ENCODE measurements around the gene LAGE3.

The LAGE3 gene

DNA sequence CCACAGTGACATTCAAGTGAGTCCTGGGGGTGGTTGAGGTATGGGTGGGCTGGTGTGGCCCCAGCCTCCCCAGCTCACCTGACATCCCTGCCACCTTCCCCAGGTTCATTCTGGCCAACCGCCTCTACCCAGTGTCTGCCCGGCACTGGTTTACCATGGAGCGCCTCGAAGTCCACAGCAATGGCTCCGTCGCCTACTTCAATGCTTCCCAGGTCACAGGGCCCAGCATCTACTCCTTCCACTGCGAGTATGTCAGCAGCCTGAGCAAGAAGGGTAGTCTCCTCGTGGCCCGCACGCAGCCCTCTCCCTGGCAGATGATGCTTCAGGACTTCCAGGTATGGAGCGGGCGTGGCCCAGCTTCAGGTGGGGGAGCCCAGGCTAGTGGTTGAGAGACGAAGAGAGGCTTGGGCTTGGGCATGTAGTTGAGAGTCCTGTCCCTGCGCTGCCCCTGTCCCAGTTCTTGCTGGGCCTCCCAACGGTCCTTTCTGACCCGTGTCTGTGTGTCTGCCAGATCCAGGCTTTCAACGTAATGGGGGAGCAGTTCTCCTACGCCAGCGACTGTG is 43.8 kb downstream of the LAGE3 start:
- no peak for DNase-seq (ENCODE audit: low read depth in 2 of 2)

DNA sequence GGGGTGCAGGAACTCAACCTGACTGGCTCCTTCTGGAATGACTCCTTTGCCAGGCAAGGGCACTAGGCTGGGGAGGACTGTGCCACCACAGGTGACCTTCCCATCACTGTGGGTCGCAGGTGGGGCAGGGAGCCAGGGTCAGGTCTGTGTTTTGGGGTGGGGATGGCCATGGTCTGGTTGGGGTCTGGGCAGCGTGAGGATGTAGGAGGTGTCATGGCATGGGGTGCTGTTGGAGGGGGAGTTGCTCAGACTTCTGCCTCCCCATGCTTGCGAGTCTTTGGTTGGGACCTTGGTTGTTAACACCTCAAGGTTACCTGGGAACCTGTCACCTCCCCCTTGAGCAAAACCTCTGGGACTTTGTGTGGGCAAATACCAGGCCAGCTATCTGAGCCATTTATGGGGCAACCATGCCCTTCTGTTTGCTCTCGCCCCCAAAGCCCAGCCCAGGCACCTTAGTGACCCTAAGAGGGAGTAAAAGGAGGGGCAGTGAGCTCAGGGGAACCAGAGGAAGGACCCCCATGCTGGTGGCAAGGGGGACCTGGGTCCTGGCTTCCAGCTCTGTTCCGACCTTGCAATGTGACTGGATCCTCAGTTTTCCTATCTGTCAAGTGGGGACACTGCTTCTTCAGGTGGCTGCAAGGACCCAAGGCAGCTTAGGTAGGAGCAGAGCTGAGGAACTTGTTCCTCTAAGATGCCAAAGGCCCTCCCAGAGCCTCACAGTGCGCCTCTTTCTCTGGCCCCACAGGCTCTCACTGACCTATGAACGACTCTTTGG is 44.5 kb downstream of the LAGE3 start:
- DNase-seq (ENCODE audit: low read depth in 2 of 2), result no peak

DNA sequence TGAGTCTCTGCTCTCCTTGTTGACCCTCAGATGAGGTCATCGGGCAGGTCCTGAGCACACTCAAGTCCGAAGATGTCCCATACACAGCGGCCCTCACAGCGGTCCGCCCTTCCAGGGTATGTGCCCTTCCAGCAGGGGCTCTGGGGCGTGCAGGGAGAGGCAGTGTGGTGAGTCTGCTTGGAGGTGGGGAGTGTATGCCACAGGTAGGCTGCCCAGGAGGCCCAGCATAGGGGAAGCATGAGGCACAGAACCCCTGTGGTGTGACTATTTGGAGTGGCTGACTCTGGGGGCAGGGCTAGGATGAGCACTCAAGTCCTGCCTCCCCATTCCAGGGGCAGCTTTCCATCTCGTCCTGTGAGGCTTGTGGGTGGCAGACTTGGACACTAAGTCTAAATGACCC is 45.5 kb downstream of the LAGE3 start:
- no peak for DNase-seq (ENCODE audit: low read depth in 2 of 2)

DNA sequence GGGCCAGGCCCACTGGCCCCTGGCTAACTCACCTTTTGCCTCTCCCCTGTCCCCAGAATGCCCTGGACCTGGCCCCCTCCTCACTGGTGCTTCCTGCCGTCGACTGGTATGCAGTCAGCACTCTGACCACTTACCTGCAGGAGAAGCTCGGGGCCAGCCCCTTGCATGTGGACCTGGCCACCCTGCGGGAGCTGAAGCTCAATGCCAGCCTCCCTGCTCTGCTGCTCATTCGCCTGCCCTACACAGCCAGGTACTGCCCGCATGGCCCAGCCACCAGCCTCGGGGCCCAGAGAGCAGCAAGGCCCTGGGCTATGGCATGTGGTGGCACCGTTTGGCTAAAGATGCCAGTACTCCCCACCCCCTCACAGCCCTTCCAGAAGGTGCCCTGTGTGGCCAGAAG is 46.9 kb downstream of the LAGE3 start:
- no peak for DNase-seq (ENCODE audit: low read depth in 2 of 2)

DNA sequence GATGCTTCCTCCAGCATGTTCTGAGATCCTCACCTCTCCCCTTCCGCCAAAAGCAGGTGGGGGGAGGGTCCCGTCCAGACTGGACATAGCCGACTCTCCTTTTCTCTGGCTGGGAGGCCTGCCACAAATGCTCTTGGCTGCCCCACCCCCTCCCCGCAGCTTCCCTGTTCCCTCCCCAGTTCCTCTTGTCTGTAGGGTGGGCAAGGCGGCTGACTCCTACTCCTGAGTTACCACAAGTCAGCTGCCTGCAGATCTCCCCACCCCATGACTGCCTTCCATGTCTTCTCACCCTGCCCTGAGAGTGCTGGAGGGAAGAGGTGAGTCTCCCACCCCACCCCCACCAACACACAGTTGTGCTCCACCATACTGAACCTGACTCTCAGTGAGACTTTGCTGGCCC is 47.7 kb downstream of the LAGE3 start:
- DNase-seq (ENCODE audit: low read depth in 2 of 2), result no peak

DNA sequence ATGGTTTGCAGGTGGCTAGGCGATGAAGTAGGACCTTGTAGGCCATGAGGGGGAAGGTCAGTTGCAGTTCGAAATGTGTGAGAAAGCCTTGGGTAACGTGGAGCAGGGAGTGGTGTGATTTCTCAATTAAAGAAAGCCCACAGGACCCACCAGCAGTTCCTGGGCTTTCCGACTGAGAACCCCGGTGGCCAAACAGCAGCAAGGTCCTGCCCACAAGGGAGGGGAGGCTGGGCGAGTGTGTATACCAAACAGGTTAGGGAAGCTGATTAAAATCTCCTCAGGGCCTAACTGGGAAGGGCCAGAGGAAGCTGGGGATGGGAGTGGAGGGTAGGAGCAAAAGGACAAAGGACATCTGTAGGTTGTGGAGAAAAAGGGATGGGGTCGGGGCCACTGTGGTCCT is 48.2 kb downstream of the LAGE3 start:
- DNase-seq (ENCODE audit: low read depth in 2 of 2), result no peak

DNA sequence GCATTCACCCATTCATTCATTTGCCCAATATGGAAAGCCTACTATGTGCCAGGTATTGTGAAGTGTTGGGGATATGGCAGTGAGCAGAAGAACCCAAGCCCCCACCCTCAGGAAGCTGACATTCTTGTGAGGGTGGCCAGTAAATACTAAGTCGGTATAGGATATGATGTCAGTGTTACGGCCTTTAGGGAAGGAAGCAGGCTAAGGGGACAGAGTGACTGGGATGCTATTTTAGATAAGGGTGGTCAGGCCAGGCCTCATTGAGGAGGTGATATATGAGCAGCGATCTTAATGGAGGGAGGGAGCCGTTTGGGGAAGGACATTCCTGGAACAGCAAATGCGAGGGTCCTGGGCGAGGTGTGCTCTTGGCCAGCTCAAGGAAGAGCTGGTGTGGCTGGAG is 48.6 kb downstream of the LAGE3 start:
- no peak for DNase-seq (ENCODE audit: low read depth in 2 of 2)

DNA sequence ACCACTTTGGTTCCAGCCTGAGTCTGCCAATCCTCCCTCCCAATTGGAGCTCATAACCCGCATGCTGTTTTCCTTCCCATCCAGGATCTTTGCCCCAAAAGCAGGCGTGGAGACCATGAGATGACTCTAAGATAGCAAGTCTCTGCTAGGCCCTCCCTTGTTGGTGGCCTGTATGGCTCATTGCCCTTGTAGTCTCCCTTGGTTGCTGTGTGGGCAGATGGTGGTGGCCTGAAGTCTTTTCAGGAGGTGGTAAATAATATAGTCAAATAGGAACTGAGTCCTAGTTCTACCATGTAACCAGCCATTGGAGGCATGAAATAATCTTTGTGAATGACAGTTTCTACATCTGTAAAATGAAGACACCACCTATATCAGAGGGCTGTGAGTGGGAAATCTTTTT is 49.4 kb downstream of the LAGE3 start:
- no peak for DNase-seq (ENCODE audit: low read depth in 2 of 2)

DNA sequence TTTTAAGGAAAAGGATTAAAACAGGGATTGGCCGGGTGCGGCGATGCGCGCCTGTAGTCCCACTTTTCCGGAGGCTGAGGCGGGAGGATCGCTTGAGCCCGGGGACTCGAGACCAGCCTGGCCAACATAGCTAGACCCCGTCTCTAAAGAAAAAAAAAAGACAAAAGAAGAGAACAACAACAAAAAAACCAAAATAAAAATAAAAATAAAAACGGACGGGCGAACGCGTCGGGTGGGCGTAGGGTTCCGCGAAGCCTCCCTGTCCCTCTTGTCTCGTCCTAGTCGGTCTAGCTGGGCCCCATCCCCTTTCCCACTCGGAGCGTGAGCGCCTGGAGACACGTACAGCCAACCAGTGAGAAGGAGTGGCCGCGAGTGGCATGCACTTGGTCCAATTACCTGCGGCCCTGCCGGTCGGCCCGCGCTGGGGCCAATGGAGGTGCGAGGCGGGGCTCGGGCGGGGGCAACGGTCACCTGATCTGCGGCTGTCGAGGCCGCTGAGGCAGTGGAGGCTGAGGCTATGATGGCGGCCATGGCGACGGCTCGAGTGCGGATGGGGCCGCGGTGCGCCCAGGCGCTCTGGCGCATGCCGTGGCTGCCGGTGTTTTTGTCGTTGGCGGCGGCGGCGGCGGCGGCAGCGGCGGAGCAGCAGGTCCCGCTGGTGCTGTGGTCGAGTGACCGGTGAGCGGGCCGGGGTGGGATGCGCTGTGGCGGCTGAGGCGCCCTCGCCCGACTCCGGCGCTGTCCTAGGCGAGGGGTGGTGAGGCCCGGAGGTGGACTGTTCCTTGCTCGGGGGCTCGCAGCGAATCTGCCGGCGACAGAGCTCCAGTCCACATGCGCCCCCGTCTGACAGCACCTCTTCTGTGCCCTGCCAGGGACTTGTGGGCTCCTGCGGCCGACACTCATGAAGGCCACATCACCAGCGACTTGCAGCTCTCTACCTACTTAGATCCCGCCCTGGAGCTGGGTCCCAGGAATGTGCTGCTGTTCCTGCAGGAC is 50.6 kb downstream of the LAGE3 start, which contains the start of gene ATP6AP1:
TSS of gene ATP6AP1 (plus strand) at position 502 of the 996 bp plus-strand sequence. CDS start at position 518, 16 bp downstream.
- DNase-seq (ENCODE audit: low read depth in 2 of 2), result peak; percentile 86 to 87
